AG09319 (cell line): Measurements from ENCODE around the gene RIMS3.
A peak's percentile ranks its signal among the peaks of the same experiment; 100 is the strongest.

ENCODE experiments used
- DNase-seq: peaks from one replicate; pipeline ENCODE4 v3.0.0-alpha.2; 2010; ENCODE audit warnings: low read depth; ENCODE audit errors: extremely low read depth
- CTCF ChIP-seq: IDR thresholded peaks from 2 replicates; pipeline ENCODE4 v1.5.1; 2011; ENCODE audit warnings: low read depth, mild to moderate bottlenecking, inconsistent platforms, low read length, moderate library complexity

The RIMS3 gene

GRCh38 chr1:40652979-40653378 lies 12.5 kb downstream of the RIMS3 start:
- no peak for TF ChIP-seq CTCF
- no peak for DNase-seq

GRCh38 chr1:40652468-40652867 lies 13.0 kb downstream of the RIMS3 start:
- no peak for DNase-seq
- no peak for TF ChIP-seq CTCF

GRCh38 chr1:40651138-40651857 lies 14.2 kb downstream of the RIMS3 start:
- TF ChIP-seq CTCF, result no peak
- no peak for DNase-seq

- DNase-seq, result no peak
- peak; percentile 19 for TF ChIP-seq CTCF
Measured at GRCh38 chr1:40650075-40650474, 15.4 kb downstream of the RIMS3 start.

- TF ChIP-seq CTCF, result no peak
- no peak for DNase-seq
Measured at GRCh38 chr1:40649592-40649930, 15.9 kb downstream of the RIMS3 start.

- no peak for DNase-seq
- no peak for TF ChIP-seq CTCF
Measured at GRCh38 chr1:40648928-40649591, 16.4 kb downstream of the RIMS3 start.

- DNase-seq, result no peak
- TF ChIP-seq CTCF, result no peak
Measured at GRCh38 chr1:40648200-40648599, 17.3 kb downstream of the RIMS3 start.
